ENCODE data around the gene ANG. TPM values are rescaled to one million over a fixed set of nuclear protein-coding genes. Genes with fewer than 3 reads are reported as not detected.

The ANG gene
- total RNA-seq, 2 donors from 2014 or later, result 13.5 to 15.7 TPM

DNA sequence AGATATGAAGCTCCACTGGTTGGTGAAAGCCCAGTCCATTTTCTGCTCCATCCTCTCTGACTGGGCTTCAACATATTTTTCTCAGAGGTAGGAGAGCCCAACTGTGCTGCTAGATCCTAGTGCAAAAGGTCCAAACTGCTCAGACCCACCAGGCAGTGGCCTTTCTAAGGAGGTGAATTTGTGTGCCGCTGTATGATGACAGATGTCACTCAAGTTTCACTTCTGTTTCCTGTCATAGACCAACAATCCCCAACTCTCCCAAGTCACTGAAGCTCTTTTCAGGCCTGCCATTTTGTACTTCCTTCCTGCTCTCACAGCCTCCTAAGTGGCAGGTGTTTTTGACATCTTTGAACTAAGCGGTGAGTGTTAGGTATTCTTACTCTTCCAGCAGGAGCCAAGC is 20.6 kb upstream of the ANG start:
- H3K27me3 ChIP-seq (replicated peaks; ENCODE audit: insufficient read depth), result no peaks in the 10 kb centered on the region
- no peaks in the 10 kb centered on the region for H3K9me3 ChIP-seq
- TF ChIP-seq, protein P1, sequence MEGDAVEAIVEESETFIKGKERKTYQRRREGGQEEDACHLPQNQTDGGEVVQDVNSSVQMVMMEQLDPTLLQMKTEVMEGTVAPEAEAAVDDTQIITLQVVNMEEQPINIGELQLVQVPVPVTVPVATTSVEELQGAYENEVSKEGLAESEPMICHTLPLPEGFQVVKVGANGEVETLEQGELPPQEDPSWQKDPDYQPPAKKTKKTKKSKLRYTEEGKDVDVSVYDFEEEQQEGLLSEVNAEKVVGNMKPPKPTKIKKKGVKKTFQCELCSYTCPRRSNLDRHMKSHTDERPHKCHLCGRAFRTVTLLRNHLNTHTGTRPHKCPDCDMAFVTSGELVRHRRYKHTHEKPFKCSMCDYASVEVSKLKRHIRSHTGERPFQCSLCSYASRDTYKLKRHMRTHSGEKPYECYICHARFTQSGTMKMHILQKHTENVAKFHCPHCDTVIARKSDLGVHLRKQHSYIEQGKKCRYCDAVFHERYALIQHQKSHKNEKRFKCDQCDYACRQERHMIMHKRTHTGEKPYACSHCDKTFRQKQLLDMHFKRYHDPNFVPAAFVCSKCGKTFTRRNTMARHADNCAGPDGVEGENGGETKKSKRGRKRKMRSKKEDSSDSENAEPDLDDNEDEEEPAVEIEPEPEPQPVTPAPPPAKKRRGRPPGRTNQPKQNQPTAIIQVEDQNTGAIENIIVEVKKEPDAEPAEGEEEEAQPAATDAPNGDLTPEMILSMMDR (IDR thresholded peaks at IDR 0.05), result no peak
- no peak overlapping the region for H3K4me3 ChIP-seq
- DNase-seq (ENCODE audit: low spot score) (no peak), ATAC-seq (ENCODE audit: insufficient number of reproducible peaks, low FRiP score, low read depth) (no peak)
- peaks cover 5 to 10% of the 10 kb centered on the region in 2 donors for H3K4me1 ChIP-seq (ENCODE audit: control insufficient read depth in 1 of 2, low read depth in 2 of 2)
- H3K27ac ChIP-seq, result no peak overlapping the region
- H3K36me3 ChIP-seq, result no peaks in the 10 kb centered on the region

DNA sequence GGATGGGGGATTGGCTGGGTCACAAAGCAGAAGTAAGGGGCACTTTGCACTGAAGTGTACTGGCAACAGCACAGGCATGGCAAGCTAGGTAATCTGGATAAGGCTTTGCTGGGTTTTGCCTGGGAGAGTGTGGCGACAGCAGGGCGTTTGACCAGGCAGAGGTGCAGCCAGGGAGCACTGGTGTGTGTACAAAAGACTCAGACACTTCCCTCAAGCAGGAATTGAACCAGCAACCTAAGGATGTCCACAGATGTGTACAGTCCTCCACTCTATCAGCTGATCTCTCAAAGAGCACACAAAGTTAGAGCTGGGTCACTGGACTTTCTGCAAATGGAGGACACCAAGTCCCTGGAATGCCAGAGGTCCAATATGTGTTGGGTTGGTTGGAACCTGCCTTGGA is 19.6 kb upstream of the ANG start:
- Histone ChIP-seq H3K27ac (no peak overlapping the region), H3K27me3 (replicated peaks; ENCODE audit: insufficient read depth) (no peaks in the 10 kb centered on the region), H3K4me1 (ENCODE audit: control insufficient read depth in 1 of 2, low read depth in 2 of 2) (peaks cover 0 to under 1% of the 10 kb centered on the region in 2 donors), H3K9me3 (no peaks in the 10 kb centered on the region), H3K36me3 (no peaks in the 10 kb centered on the region), H3K4me3 (no peak overlapping the region)
- ATAC-seq (ENCODE audit: insufficient number of reproducible peaks, low FRiP score, low read depth) (no peak), DNase-seq (ENCODE audit: low spot score) (no peak)
- TF ChIP-seq, protein P1 (IDR thresholded peaks at IDR 0.05), result no peak

DNA sequence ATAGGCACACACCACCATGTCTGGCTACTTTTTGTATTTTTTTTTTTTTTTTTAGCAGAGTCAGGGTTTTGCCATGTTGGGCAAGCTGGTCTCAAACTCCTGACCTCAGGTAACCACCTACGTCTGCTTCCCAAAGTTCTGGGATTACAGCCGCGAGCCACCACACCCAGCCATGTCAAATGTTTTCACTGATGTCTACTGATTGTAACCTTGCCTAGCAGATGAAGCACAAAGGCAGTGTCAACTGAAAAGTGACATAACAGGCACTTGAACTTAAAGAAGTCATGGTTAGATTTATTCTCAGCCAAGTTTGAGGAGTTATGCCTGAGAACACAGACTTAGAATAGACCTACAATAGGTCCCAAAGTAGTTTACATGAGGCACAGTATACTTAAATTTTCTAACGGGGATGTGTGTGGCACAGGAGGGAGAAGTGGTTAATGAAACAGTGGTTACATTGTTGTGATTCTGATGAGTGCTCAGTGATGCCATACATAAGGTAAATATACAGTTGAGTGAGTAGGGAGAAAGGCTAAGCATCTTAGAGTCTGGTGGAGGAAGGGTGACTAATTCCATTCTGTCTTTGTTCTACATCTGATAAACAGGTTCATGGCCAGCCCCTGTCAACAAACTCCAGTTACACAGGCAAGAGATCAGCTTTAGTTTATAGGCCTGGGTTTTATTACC is 16.8 kb upstream of the ANG start:
- TF ChIP-seq, protein P1 (IDR thresholded peaks at IDR 0.05), result no peak
- no peaks in the 10 kb centered on the region for H3K36me3 ChIP-seq
- no peak for DNase-seq (ENCODE audit: low spot score)
- H3K9me3 ChIP-seq, result no peaks in the 10 kb centered on the region
- no peaks in the 10 kb centered on the region for H3K4me1 ChIP-seq (ENCODE audit: control insufficient read depth in 1 of 2, low read depth in 2 of 2)
- H3K27me3 ChIP-seq (replicated peaks; ENCODE audit: insufficient read depth), result no peaks in the 10 kb centered on the region
- H3K27ac ChIP-seq, result no peak overlapping the region
- no peak for ATAC-seq (ENCODE audit: insufficient number of reproducible peaks, low FRiP score, low read depth)
- no peak overlapping the region for H3K4me3 ChIP-seq

DNA sequence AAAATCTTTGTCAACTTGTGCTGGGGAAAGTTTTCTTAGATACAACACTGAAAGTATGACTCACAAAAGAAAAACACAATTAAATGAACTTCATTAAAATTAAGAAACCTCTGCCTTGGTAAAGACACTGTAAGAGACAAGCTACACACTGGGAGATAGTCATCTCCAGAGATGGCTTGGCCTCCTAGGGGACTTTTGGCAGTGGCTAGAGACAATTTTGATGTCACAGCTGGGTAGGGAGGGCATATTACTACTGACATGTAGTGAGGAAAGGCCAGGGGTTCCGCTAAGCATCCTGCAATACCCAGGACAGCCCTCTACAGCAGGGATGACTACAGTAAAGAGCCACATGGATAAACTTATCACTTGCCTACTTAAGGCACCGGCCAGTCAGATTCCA is 12.9 kb upstream of the ANG start:
- TF ChIP-seq, protein P1 (IDR thresholded peaks at IDR 0.05), result no peak
- Histone ChIP-seq H3K9me3 (no peaks in the 10 kb centered on the region), H3K27me3 (replicated peaks; ENCODE audit: insufficient read depth) (no peaks in the 10 kb centered on the region), H3K4me3 (no peak overlapping the region), H3K4me1 (ENCODE audit: control insufficient read depth in 1 of 2, low read depth in 2 of 2) (peaks cover 3 to 5% of the 10 kb centered on the region in 2 donors), H3K27ac (no peak overlapping the region), H3K36me3 (no peaks in the 10 kb centered on the region)
- DNase-seq (ENCODE audit: low spot score) (no peak), ATAC-seq (ENCODE audit: insufficient number of reproducible peaks, low FRiP score, low read depth) (no peak)

DNA sequence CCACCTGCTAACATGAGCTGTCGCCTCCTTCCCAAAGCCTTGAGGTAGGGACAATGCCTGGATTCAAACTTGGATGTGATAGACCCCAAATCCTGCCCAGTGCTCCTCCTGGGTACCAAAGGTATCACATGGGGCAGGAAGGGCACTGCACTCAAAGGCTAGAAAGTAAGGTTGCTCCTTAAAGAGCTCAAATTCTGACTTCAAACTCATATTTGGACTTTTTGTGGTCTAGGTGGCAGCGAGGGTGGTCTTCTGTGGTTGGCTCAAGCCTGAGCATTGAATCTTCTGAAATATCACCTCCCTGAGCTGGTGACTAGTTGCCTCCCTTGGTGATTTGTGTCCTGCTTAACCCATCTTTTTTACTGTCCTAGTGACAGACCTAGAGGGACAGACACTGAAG is 12.5 kb upstream of the ANG start:
- no peak for ATAC-seq (ENCODE audit: insufficient number of reproducible peaks, low FRiP score, low read depth)
- Histone ChIP-seq H3K27ac (no peak overlapping the region), H3K36me3 (no peaks in the 10 kb centered on the region), H3K9me3 (no peaks in the 10 kb centered on the region), H3K4me1 (ENCODE audit: control insufficient read depth in 1 of 2, low read depth in 2 of 2) (peaks cover 6 to 9% of the 10 kb centered on the region in 2 donors), H3K4me3 (no peak overlapping the region), H3K27me3 (replicated peaks; ENCODE audit: insufficient read depth) (no peaks in the 10 kb centered on the region)
- TF ChIP-seq, protein P1 (IDR thresholded peaks at IDR 0.05), result no peak
- DNase-seq (ENCODE audit: low spot score), result no peak

All from thoracic aorta (tissue), 2 donors.